Measurements from ENCODE around the gene TMC1.

The TMC1 gene

GRCh38 chr9:72598639-72599038 is 77.2 kb downstream of the TMC1 start:
- no peak for TF ChIP-seq CTCF (conservative IDR thresholded peaks at IDR 0.05; ENCODE audit: low read depth, low read length)
- DNase-seq (ENCODE audit: low read depth): no peak
- no peak overlapping the region for H3K4me3 ChIP-seq (ENCODE audit: low read length)

GRCh38 chr9:72599874-72600534 is 78.6 kb downstream of the TMC1 start:
- DNase-seq (ENCODE audit: low read depth): no peak
- TF ChIP-seq CTCF (conservative IDR thresholded peaks at IDR 0.05; ENCODE audit: low read depth, low read length): no peak
- H3K4me3 ChIP-seq (ENCODE audit: low read length): no peak overlapping the region

GRCh38 chr9:72600671-72601070 is 79.3 kb downstream of the TMC1 start:
- no peak for TF ChIP-seq CTCF (conservative IDR thresholded peaks at IDR 0.05; ENCODE audit: low read depth, low read length)
- DNase-seq (ENCODE audit: low read depth): no peak
- H3K4me3 ChIP-seq (ENCODE audit: low read length): no peak overlapping the region

GRCh38 chr9:72601615-72602014 is 80.2 kb downstream of the TMC1 start:
- H3K4me3 ChIP-seq (ENCODE audit: low read length): no peak overlapping the region
- DNase-seq (ENCODE audit: low read depth): no peak
- no peak for TF ChIP-seq CTCF (conservative IDR thresholded peaks at IDR 0.05; ENCODE audit: low read depth, low read length)

- H3K4me3 ChIP-seq (ENCODE audit: low read length): no peak overlapping the region
- TF ChIP-seq CTCF (conservative IDR thresholded peaks at IDR 0.05; ENCODE audit: low read depth, low read length): no peak
- no peak for DNase-seq (ENCODE audit: low read depth)
Measured at GRCh38 chr9:72612449-72612848, 91.0 kb downstream of the TMC1 start.

- no peak for DNase-seq (ENCODE audit: low read depth)
- H3K4me3 ChIP-seq (ENCODE audit: low read length): no peak overlapping the region
- TF ChIP-seq CTCF (conservative IDR thresholded peaks at IDR 0.05; ENCODE audit: low read depth, low read length): no peak
Measured at GRCh38 chr9:72614067-72614466, 92.7 kb downstream of the TMC1 start.

GRCh38 chr9:72615931-72616330 is 94.5 kb downstream of the TMC1 start:
- no peak for DNase-seq (ENCODE audit: low read depth)
- TF ChIP-seq CTCF (conservative IDR thresholded peaks at IDR 0.05; ENCODE audit: low read depth, low read length): no peak
- H3K4me3 ChIP-seq (ENCODE audit: low read length): no peak overlapping the region

Data from retinal pigment epithelial cell (primary cell).